ENCODE data around the gene SLC37A1.

DNA sequence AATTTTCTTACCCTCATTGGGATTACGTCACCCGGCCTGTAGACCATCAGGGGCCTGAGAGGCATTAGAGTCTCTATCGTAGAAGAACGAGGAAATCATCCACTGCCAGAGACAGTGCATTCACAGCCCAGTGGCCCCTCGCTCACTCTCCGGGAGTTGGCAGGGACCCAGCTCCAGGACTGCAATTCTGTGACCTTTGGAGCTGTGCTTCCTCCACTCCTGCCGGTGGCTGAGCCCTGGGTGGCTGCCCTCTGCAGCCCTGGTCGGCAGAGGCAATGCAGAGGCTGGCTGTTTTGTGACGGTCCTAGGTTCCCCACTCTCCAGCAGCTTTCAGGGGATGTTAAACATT lies 12.7 kb downstream of the SLC37A1 start:
- TF ChIP-seq POLR2AphosphoS5 (IDR thresholded peaks at IDR 0.05; ENCODE audit: low read depth, low read length) (no peak), TAF1 (IDR thresholded peaks at IDR 0.05; ENCODE audit: borderline replicate concordance, insufficient read depth, low read length) (no peak), REST (IDR thresholded peaks at IDR 0.05; ENCODE audit: insufficient read depth in 1 of 2, low read depth in 2 of 2, low read length in 2 of 2) (no peak)
